Ascending aorta (tissue), 2 donors: ENCODE data around the gene HDAC3. TPM values are rescaled to one million over a fixed set of nuclear protein-coding genes. Genes with fewer than 3 reads are reported as not detected.

Experiments used
- DNase-seq, 2 donors: peaks; one replicate each; pipeline ENCODE4 v3.0.0-alpha.2; 2019; ENCODE audit warnings: low spot score in 2 of 2
- H3K27ac ChIP-seq, 2 donors: fragments of 200-600 bp; sonication (generic); one replicate each; pipeline ENCODE4 v1.5.1; 2016 to 2017; ENCODE audit warnings: mild to moderate bottlenecking in 1 of 2
- H3K27me3 ChIP-seq: fragments of 200-600 bp; sonication (generic); one replicate; pipeline ENCODE4 v1.5.1; 2017
- H3K36me3 ChIP-seq, 2 donors: fragments of 200-600 bp; sonication (generic); one replicate each; pipeline ENCODE4 v1.5.1; 2016
- H3K4me1 ChIP-seq, 2 donors: fragments of 200-600 bp; sonication (generic); one replicate each; pipeline ENCODE4 v1.5.1; 2016 to 2017; ENCODE audit warnings: mild to moderate bottlenecking in 1 of 2
- H3K4me3 ChIP-seq, 2 donors: fragments of 200-600 bp; sonication (generic); one replicate each; pipeline ENCODE4 v1.5.1; 2016 to 2017; ENCODE audit warnings: mild to moderate bottlenecking in 1 of 2
- H3K9me3 ChIP-seq, 2 donors: fragments of 200-600 bp; sonication (generic); one replicate each; pipeline ENCODE4 v1.5.1; 2016
- intact Hi-C: fragments of 100-400 bp; cut with DNase I; formaldehyde crosslinking; loops from one replicate; pipeline ENCODE4 v1.15.1; 2023
- total RNA-seq: library from RNA; depleted of rRNA; stranded (reverse); fragments of >200 nt; gene quantifications from one replicate; pipeline ENCODE4 v1.1.0, GENCODE V29; 2016
- TF ChIP-seq, protein P1 (sequence below), 3 experiments: fragments of 200-600 bp in 2 of 3; fragments of 450-650 bp in 1 of 3; sonication (generic) in 2 of 3; IDR thresholded peaks; one replicate each; pipeline ENCODE4 v1.5.1; 2016 to 2019; ENCODE audit warnings: antibody characterized with exemption in 3 of 3, mild to moderate bottlenecking in 1 of 3, moderate library complexity in 1 of 3

The HDAC3 gene
- total RNA-seq: 43.4 TPM

DNA sequence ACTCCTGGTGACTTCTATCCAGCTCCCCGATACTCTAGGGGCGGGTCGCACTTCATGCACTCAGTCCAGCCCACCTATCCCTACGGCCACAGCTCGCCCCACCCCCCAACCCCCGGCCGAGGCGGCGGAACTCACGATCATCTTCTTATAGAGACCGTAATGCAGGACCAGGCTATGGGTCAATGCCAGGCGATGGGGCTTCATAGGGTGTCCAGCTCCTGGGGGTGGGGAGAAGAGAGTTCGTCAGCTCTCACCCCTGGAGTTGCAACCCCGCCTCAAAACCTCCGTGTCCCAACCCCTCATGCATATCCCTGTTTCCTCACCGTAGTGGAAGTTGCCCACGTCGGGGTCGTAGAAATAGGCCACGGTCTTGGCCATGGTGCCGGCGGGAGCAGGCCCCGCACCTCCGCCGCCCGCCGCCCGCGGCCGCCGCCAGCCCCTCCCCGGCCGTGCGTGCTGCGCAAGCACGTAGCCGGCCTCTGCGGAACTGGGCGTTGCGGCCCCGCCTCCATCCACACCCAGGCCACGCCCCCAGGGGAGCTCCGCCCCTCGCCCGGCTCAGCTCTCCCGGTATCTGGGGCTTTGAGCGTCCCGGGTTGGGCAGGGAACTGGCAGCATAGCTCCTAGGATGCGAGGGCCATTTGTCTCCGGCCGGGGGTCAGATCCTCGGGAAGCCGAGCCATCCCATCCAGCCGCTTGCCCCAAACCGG is at the start of gene HDAC3, which contains the start of gene RELL2:
Gene HDAC3, minus strand, starts transcription at position 437 of the 710 bp plus-strand sequence. Its CDS starts 59 bp downstream, at position 378.
Gene RELL2, plus strand, starts transcription at position 585 of the 710 bp plus-strand sequence. CDS start 1,229 bp downstream, outside the sequence.
- Histone ChIP-seq H3K27ac (peak within 1 kb of the TSS; percentile 52 to 67), H3K9me3 (no peaks in the 10 kb centered on the region), H3K27me3 (no peaks in the 10 kb centered on the region), H3K4me3 (peak within 1 kb of the TSS; percentile 81 to 82), H3K36me3 (peaks cover 0 to 6% of the 10 kb centered on the region in 2 donors), H3K4me1 (peaks cover 10 to 22% of the 10 kb centered on the region in 2 donors)
- peak; percentile 70 to 95 for DNase-seq
- intact Hi-C loops: loop anchor here (2.0 to 5.0 kb wide), 3 partner anchors 14 to 44 kb away; partner anchors contain the start of genes DIAPH1 and FCHSD1
- TF ChIP-seq, protein P1, sequence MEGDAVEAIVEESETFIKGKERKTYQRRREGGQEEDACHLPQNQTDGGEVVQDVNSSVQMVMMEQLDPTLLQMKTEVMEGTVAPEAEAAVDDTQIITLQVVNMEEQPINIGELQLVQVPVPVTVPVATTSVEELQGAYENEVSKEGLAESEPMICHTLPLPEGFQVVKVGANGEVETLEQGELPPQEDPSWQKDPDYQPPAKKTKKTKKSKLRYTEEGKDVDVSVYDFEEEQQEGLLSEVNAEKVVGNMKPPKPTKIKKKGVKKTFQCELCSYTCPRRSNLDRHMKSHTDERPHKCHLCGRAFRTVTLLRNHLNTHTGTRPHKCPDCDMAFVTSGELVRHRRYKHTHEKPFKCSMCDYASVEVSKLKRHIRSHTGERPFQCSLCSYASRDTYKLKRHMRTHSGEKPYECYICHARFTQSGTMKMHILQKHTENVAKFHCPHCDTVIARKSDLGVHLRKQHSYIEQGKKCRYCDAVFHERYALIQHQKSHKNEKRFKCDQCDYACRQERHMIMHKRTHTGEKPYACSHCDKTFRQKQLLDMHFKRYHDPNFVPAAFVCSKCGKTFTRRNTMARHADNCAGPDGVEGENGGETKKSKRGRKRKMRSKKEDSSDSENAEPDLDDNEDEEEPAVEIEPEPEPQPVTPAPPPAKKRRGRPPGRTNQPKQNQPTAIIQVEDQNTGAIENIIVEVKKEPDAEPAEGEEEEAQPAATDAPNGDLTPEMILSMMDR (IDR thresholded peaks at IDR 0.05): no peak

DNA sequence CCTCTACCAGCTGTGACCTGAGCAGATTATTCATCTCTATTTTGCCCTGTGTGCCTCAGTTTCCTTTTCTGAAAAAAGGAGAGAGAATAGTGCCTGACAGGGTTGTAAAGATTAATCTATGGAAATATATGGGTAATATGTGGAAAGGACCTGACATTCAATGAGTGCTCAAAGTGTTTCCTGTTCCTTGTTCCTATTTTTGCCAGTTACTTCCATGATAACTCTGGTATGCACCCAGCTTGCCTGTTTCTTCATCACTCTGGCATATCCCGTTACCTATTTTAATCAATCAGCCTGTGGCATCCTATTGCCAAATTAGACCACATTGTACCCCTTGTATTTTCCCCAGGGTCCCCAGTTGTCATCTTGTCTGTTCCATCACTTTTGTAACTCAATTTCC is 48.9 kb upstream of the HDAC3 start:
- H3K4me1 ChIP-seq: peaks cover 4 to 12% of the 10 kb centered on the region in 2 donors
- DNase-seq: no peak
- intact Hi-C loops: no loop called here
- no peaks in the 10 kb centered on the region for H3K9me3 ChIP-seq
- H3K27me3 ChIP-seq: no peaks in the 10 kb centered on the region
- TF ChIP-seq, protein P1 (IDR thresholded peaks at IDR 0.05): no peak
- no peak overlapping the region for H3K27ac ChIP-seq
- H3K36me3 ChIP-seq: no peaks in the 10 kb centered on the region
- H3K4me3 ChIP-seq: no peak overlapping the region

DNA sequence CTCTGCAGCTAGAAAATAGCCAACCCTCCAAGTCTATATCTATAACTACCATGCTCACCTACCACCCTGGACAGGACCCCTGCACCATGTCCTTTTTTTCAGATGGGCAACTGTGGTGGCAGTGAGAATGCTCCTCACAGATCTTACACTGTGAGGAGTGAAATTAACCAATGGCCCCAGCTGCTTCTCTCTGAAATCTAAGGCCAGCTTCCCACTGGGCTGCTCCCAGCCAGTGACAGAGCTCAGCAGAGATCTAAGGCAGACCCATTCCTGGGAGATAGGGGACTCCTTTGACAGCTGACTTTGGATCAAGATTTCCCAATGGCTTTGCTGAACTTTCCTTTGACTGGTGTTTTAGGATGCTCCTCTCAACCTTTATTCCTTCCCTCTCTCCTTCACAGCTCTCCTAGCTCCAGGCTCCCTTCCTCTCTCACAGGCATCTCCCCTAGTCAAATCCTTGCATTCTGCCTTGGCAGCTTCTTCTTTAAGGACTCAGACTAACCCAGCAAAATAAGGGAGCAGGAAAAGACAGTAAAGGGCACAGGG is 47.0 kb upstream of the HDAC3 start:
- no peak overlapping the region for H3K4me3 ChIP-seq
- no peaks in the 10 kb centered on the region for H3K27me3 ChIP-seq
- H3K36me3 ChIP-seq: no peaks in the 10 kb centered on the region
- DNase-seq: no peak
- TF ChIP-seq, protein P1 (IDR thresholded peaks at IDR 0.05): no peak
- peaks cover 4 to 17% of the 10 kb centered on the region in 2 donors for H3K4me1 ChIP-seq
- peak overlapping the region in 1 of 2 donors; percentile 4 for H3K27ac ChIP-seq
- no peaks in the 10 kb centered on the region for H3K9me3 ChIP-seq
- intact Hi-C loops: no loop called here

DNA sequence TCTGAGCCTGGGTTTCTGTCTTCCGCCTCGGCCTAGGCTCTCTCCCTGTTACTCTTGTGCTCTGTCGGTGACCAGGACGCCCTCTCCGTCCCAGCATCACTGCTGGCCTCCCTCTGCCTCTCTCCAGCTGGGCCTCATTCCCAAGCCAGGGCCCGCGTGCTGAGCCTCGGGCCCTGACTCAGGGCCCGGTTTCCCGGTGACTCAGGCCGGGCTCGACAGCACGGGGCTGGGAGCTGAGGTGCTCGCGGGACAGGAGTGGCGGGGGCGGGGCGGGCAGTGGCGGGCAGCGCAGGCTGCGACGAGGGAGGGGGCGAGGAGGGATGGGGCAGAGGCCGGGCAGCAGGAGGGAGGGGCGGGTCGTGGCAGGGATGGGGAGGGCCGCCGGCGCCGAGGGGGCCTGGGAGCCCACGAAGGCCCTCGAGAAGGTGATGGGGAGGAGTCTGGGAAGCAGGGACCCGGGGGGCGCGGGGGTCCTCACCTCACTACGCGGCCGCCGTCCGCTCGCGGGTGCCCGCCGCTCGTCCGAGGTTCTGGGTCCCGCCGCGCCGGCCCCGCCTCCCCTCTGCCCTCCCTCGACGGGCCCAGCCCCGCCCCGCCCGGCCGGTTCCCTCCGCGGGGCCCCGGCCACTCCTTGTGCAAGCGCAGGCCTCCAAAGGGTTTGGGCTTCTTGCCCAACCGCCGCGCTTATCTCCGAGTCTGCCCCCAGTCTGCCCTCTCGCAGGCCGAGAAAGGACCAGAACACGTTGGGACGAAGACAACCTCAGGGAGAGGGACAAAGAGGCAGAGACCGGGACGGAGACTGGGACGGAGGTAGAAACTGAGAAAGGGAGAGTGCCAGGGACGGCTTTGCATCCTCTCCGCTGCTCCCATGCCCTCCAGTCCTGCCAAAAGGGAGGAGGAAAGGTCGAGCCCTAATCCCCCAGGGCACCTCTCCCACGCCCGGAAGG is 45.3 kb upstream of the HDAC3 start, which contains the start of gene ARAP3:
Gene ARAP3, minus strand, starts transcription at position 536 of the 947 bp plus-strand sequence. CDS start 1,744 bp downstream, outside the sequence.
- Histone ChIP-seq H3K36me3 (peaks cover 0 to 5% of the 10 kb centered on the region in 2 donors), H3K27me3 (no peaks in the 10 kb centered on the region)
- intact Hi-C loops: no loop called here

More for the DNA sequence above, 45.3 kb upstream of the HDAC3 start, which contains the start of gene ARAP3:
- peak within 1 kb of the TSS; percentile 70 to 81 for H3K4me3 ChIP-seq
- H3K4me1 ChIP-seq: peaks cover 4 to 17% of the 10 kb centered on the region in 2 donors
- no peaks in the 10 kb centered on the region for H3K9me3 ChIP-seq
- DNase-seq: peak; percentile 72 to 93
- TF ChIP-seq, protein P1 (IDR thresholded peaks at IDR 0.05): no peak
- H3K27ac ChIP-seq: peak within 1 kb of the TSS; percentile 80 to 94
